Neural cell (in vitro differentiated cells): Measurements from ENCODE around the gene GTPBP1. TPM values are rescaled to one million over a fixed set of nuclear protein-coding genes. Genes with fewer than 3 reads are reported as not detected.
A peak's percentile ranks its signal among the peaks of the same experiment; 100 is the strongest.

Source experiments
- H2AFZ ChIP-seq: fragments of 200-600, 300-800 bp; sonication (generic), shearing (Covaris generic); 2 replicates; pipeline ENCODE4 v1.6.0; 2014; ENCODE audit warnings: low read depth, mild to moderate bottlenecking, antibody characterized with exemption, low read length, moderate library complexity
- H3F3A ChIP-seq: fragments of 200-600 bp; shearing (Covaris generic); 2 replicates; pipeline ENCODE4 v1.6.1; 2016; ENCODE audit warnings: mild to moderate bottlenecking, moderate library complexity, mixed read lengths, antibody characterized with exemption, low read length; ENCODE audit not compliant: insufficient read depth, poor library complexity, severe bottlenecking
- H3K27ac ChIP-seq: fragments of 200-600, 300-800 bp; sonication (generic), shearing (Covaris generic); 2 replicates; pipeline ENCODE4 v1.5.1; 2014; ENCODE audit warnings: mild to moderate bottlenecking, low read length, moderate library complexity
- H3K27me3 ChIP-seq: fragments of 300-800, 200-600 bp; sonication (generic), shearing (Covaris generic); 2 replicates; pipeline ENCODE4 v1.6.0; 2014; ENCODE audit warnings: mild to moderate bottlenecking, low read depth, low read length, moderate library complexity; ENCODE audit not compliant: insufficient read depth
- H3K36me3 ChIP-seq: fragments of 300-800, 200-600 bp; sonication (generic), shearing (Covaris generic); 2 replicates; pipeline ENCODE4 v1.5.1; 2014; ENCODE audit warnings: mild to moderate bottlenecking, antibody characterized with exemption, low read length, moderate library complexity; ENCODE audit not compliant: insufficient read depth
- H3K4me2 ChIP-seq: fragments of 300-800, 200-600 bp; sonication (generic), shearing (Covaris generic); 2 replicates; pipeline ENCODE4 v1.6.0; 2014; ENCODE audit warnings: mild to moderate bottlenecking, low read length
- H3K4me3 ChIP-seq: fragments of 300-800, 200-600 bp; sonication (generic), shearing (Covaris generic); 2 replicates; pipeline ENCODE4 v1.5.1; 2014; ENCODE audit warnings: mild to moderate bottlenecking, low read length, moderate library complexity
- H3K79me2 ChIP-seq: fragments of 200-600 bp; shearing (Covaris generic); replicated peaks from 2 replicates; pipeline ENCODE4 v1.6.0; 2014; ENCODE audit warnings: mild to moderate bottlenecking, low read length, moderate library complexity; ENCODE audit not compliant: insufficient read depth
- H3K9ac ChIP-seq: fragments of 300-800, 200-600 bp; sonication (generic), shearing (Covaris generic); 2 replicates; pipeline ENCODE4 v1.6.1; 2016; ENCODE audit warnings: mild to moderate bottlenecking, low read length, mixed read lengths
- H3K9me2 ChIP-seq: fragments of 200-600 bp; shearing (Covaris generic); 2 replicates; pipeline ENCODE4 v1.6.1; 2016; ENCODE audit warnings: mild to moderate bottlenecking, low read length, mixed read lengths; ENCODE audit not compliant: insufficient read depth
- H3K9me3 ChIP-seq: fragments of 200-600, 300-800 bp; sonication (generic), shearing (Covaris generic); 2 replicates; pipeline ENCODE4 v1.6.1; 2016; ENCODE audit warnings: mild to moderate bottlenecking, mixed run types, low read length, moderate library complexity, mixed read lengths
- H4K20me1 ChIP-seq: fragments of 200-600 bp; shearing (Covaris generic); 2 replicates; pipeline ENCODE4 v1.6.1; 2016; ENCODE audit warnings: mild to moderate bottlenecking, mixed run types; ENCODE audit not compliant: insufficient read depth
- EP300 ChIP-seq: fragments of 450-650 bp; conservative IDR thresholded peaks from 2 replicates; pipeline ENCODE4 v1.6.1; 2014; ENCODE audit warnings: antibody characterized with exemption, mild to moderate bottlenecking, moderate library complexity; ENCODE audit not compliant: poor library complexity, severe bottlenecking
- EZH2 ChIP-seq: fragments of 200-600, 300-800 bp; shearing (Covaris generic), sonication (generic); IDR thresholded peaks from 2 replicates; pipeline ENCODE4 v1.6.1; 2014; ENCODE audit warnings: antibody characterized with exemption, low read length, borderline replicate concordance, mild to moderate bottlenecking; ENCODE audit not compliant: insufficient read depth, poor library complexity, severe bottlenecking
- MXI1 ChIP-seq: fragments of 450-650 bp; conservative IDR thresholded peaks from 2 replicates; pipeline ENCODE4 v1.6.1; 2014; ENCODE audit warnings: antibody characterized with exemption, mild to moderate bottlenecking; ENCODE audit not compliant: poor library complexity, severe bottlenecking
- POLR2AphosphoS5 ChIP-seq: IDR thresholded peaks from 2 replicates; pipeline ENCODE4 v1.6.1; 2012
- RAD21 ChIP-seq: fragments of 450-650 bp; conservative IDR thresholded peaks from 2 replicates; pipeline ENCODE4 v1.6.1; 2014; ENCODE audit warnings: antibody characterized with exemption, mild to moderate bottlenecking, moderate library complexity
- SMC3 ChIP-seq: fragments of 450-650 bp; conservative IDR thresholded peaks from 2 replicates; pipeline ENCODE4 v1.6.1; 2014; ENCODE audit warnings: antibody characterized with exemption, mild to moderate bottlenecking, moderate library complexity; ENCODE audit not compliant: poor library complexity
- TAF1 ChIP-seq: IDR thresholded peaks from 2 replicates; pipeline ENCODE4 v1.6.1; 2012; ENCODE audit warnings: low read depth
- polyA plus RNA-seq: library from polyadenylated mRNA; depleted of rRNA; stranded (reverse); fragments of >200 nt; gene quantifications from 2 replicates; pipeline ENCODE4 v1.2.3, GENCODE V29; 2014
- TF ChIP-seq, protein P1 (sequence below): fragments of 450-650 bp; IDR thresholded peaks from 2 replicates; pipeline ENCODE4 v1.5.1; 2014; ENCODE audit warnings: antibody characterized with exemption, mild to moderate bottlenecking, moderate library complexity; ENCODE audit not compliant: poor library complexity, severe bottlenecking
- TF ChIP-seq, protein P2 (sequence below): IDR thresholded peaks from 2 replicates; pipeline ENCODE4 v1.6.1; 2012; ENCODE audit warnings: borderline replicate concordance

GTPBP1 gene
- polyA plus RNA-seq, 1 donor from 2014 or later, result 31.9 TPM

- Histone ChIP-seq H3K9me2 (no peaks in the 10 kb centered on the region), H3K4me2 (peak overlapping the region; percentile 87), H3F3A (no peaks in the 10 kb centered on the region), H3K4me3 (peak overlapping the region; percentile 66), H4K20me1 (no peaks in the 10 kb centered on the region), H3K79me2 (peaks cover 34% of the 10 kb centered on the region), H3K36me3 (no peaks in the 10 kb centered on the region), H3K9me3 (no peaks in the 10 kb centered on the region), H3K27ac (peak overlapping the region; percentile 87), H2AFZ (peak overlapping the region; percentile 47), H3K9ac (peak overlapping the region; percentile 72), H3K27me3 (no peaks in the 10 kb centered on the region)
- TF ChIP-seq MXI1, result no peak
- no peak for TF ChIP-seq RAD21
- no peak for TF ChIP-seq TAF1
- TF ChIP-seq, protein P1, sequence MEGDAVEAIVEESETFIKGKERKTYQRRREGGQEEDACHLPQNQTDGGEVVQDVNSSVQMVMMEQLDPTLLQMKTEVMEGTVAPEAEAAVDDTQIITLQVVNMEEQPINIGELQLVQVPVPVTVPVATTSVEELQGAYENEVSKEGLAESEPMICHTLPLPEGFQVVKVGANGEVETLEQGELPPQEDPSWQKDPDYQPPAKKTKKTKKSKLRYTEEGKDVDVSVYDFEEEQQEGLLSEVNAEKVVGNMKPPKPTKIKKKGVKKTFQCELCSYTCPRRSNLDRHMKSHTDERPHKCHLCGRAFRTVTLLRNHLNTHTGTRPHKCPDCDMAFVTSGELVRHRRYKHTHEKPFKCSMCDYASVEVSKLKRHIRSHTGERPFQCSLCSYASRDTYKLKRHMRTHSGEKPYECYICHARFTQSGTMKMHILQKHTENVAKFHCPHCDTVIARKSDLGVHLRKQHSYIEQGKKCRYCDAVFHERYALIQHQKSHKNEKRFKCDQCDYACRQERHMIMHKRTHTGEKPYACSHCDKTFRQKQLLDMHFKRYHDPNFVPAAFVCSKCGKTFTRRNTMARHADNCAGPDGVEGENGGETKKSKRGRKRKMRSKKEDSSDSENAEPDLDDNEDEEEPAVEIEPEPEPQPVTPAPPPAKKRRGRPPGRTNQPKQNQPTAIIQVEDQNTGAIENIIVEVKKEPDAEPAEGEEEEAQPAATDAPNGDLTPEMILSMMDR, result no peak
- TF ChIP-seq EP300, result no peak
- TF ChIP-seq, protein P2, sequence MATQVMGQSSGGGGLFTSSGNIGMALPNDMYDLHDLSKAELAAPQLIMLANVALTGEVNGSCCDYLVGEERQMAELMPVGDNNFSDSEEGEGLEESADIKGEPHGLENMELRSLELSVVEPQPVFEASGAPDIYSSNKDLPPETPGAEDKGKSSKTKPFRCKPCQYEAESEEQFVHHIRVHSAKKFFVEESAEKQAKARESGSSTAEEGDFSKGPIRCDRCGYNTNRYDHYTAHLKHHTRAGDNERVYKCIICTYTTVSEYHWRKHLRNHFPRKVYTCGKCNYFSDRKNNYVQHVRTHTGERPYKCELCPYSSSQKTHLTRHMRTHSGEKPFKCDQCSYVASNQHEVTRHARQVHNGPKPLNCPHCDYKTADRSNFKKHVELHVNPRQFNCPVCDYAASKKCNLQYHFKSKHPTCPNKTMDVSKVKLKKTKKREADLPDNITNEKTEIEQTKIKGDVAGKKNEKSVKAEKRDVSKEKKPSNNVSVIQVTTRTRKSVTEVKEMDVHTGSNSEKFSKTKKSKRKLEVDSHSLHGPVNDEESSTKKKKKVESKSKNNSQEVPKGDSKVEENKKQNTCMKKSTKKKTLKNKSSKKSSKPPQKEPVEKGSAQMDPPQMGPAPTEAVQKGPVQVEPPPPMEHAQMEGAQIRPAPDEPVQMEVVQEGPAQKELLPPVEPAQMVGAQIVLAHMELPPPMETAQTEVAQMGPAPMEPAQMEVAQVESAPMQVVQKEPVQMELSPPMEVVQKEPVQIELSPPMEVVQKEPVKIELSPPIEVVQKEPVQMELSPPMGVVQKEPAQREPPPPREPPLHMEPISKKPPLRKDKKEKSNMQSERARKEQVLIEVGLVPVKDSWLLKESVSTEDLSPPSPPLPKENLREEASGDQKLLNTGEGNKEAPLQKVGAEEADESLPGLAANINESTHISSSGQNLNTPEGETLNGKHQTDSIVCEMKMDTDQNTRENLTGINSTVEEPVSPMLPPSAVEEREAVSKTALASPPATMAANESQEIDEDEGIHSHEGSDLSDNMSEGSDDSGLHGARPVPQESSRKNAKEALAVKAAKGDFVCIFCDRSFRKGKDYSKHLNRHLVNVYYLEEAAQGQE, result no peak
- no peak for TF ChIP-seq POLR2AphosphoS5
- no peak for TF ChIP-seq EZH2
- no peak for TF ChIP-seq SMC3
Measured at GRCh38 chr22:38704654-38705234, 1.0 kb upstream of the GTPBP1 start.

DNA sequence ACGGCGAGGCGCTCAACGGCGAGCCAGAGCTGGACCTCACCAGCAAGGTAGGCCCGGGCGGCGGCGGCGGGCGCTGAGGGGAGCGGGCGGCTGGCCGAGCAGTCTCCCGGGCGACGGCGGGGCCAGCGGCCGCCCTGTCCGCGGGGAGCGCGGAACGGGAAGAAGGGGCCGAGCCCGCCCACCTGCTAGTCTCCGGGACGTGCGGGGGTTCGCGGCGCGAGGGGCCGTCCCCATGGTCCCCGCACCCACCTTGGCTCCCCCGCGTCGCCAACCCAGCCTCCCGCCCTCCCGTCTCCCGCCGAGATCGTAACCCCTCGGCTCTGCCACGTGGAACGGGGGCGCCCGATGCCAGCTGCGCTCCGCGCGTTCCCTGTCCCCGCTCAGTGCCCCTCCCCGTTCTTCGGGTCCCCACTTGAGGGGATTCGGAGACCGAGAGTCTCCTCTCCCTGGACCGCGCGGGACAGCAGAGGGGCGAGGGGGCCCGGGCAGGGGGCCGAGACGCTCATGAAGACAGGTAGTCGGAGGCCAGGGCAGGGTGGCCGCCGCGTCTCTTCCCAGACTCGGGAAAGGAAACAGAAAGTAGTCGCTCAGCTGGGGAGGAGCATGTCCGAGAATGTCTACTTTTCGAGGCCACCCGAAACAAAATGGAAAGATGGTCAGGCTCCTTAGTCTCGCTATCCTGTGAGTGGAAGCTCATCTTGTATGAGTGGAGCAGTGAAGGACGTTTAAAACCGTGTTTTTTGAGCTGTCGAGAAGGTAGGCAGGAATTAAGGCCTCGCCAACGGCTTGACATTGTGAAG lies 557 bp downstream of the GTPBP1 start:
- no peaks in the 10 kb centered on the region for H3K27me3 ChIP-seq
- H3K9me2 ChIP-seq, result no peaks in the 10 kb centered on the region
- H3K4me2 ChIP-seq, result peak overlapping the region; percentile 57
- H3K9ac ChIP-seq, result peak overlapping the region; percentile 88
- H3K27ac ChIP-seq, result peak overlapping the region; percentile 74
- peaks cover 42% of the 10 kb centered on the region for H3K79me2 ChIP-seq
- no peaks in the 10 kb centered on the region for H3K36me3 ChIP-seq
- H3F3A ChIP-seq, result no peaks in the 10 kb centered on the region
- no peaks in the 10 kb centered on the region for H4K20me1 ChIP-seq
- no peaks in the 10 kb centered on the region for H3K9me3 ChIP-seq
- H3K4me3 ChIP-seq, result peak overlapping the region; percentile 98
- no peak for TF ChIP-seq TAF1
- no peak for TF ChIP-seq EZH2
- TF ChIP-seq MXI1, result peak; percentile 94
- TF ChIP-seq EP300, result no peak
- peak; percentile 6 for TF ChIP-seq RAD21
- no peak for TF ChIP-seq POLR2AphosphoS5
- TF ChIP-seq, protein P1, result no peak
- TF ChIP-seq SMC3, result peak; percentile 25
- H2AFZ ChIP-seq, result no peak overlapping the region
